Measurements from ENCODE around the gene UNC119. TPM values are rescaled to one million over a fixed set of nuclear protein-coding genes. Genes with fewer than 3 reads are reported as not detected.

UNC119 gene
- polyA plus RNA-seq, 1 donor from 2014 or later: 218 TPM

- H4K20me1 ChIP-seq (ENCODE audit: insufficient read depth): no peaks in the 10 kb centered on the region
- no peaks in the 10 kb centered on the region for H3K27me3 ChIP-seq (ENCODE audit: insufficient read depth, low read depth, low read length)
- H3K9ac ChIP-seq (ENCODE audit: low read length): no peak overlapping the region
- H2AFZ ChIP-seq (ENCODE audit: low read depth, low read length): no peak overlapping the region
- H3F3A ChIP-seq (ENCODE audit: insufficient read depth, low read length, poor library complexity, severe bottlenecking): no peaks in the 10 kb centered on the region
- no peaks in the 10 kb centered on the region for H3K9me3 ChIP-seq (ENCODE audit: low read length)
- H3K4me3 ChIP-seq (ENCODE audit: low read length): no peak overlapping the region
- no peak overlapping the region for H3K4me2 ChIP-seq (ENCODE audit: low read length)
- TF ChIP-seq, protein P1, sequence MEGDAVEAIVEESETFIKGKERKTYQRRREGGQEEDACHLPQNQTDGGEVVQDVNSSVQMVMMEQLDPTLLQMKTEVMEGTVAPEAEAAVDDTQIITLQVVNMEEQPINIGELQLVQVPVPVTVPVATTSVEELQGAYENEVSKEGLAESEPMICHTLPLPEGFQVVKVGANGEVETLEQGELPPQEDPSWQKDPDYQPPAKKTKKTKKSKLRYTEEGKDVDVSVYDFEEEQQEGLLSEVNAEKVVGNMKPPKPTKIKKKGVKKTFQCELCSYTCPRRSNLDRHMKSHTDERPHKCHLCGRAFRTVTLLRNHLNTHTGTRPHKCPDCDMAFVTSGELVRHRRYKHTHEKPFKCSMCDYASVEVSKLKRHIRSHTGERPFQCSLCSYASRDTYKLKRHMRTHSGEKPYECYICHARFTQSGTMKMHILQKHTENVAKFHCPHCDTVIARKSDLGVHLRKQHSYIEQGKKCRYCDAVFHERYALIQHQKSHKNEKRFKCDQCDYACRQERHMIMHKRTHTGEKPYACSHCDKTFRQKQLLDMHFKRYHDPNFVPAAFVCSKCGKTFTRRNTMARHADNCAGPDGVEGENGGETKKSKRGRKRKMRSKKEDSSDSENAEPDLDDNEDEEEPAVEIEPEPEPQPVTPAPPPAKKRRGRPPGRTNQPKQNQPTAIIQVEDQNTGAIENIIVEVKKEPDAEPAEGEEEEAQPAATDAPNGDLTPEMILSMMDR (IDR thresholded peaks at IDR 0.05; ENCODE audit: poor library complexity, severe bottlenecking): no peak
- TF ChIP-seq TAF1 (IDR thresholded peaks at IDR 0.05; ENCODE audit: low read depth) (no peak), REST (IDR thresholded peaks at IDR 0.05; ENCODE audit: borderline replicate concordance) (no peak), EP300 (conservative IDR thresholded peaks at IDR 0.05; ENCODE audit: poor library complexity, severe bottlenecking) (no peak), POLR2AphosphoS5 (IDR thresholded peaks at IDR 0.05) (no peak), EZH2 (IDR thresholded peaks at IDR 0.05; ENCODE audit: borderline replicate concordance, insufficient read depth, low read length, poor library complexity, severe bottlenecking) (no peak), SMC3 (conservative IDR thresholded peaks at IDR 0.05; ENCODE audit: poor library complexity) (no peak), MXI1 (conservative IDR thresholded peaks at IDR 0.05; ENCODE audit: poor library complexity, severe bottlenecking) (no peak), RAD21 (conservative IDR thresholded peaks at IDR 0.05) (no peak)
- H3K36me3 ChIP-seq (ENCODE audit: insufficient read depth, low read length): no peaks in the 10 kb centered on the region
- no peak overlapping the region for H3K27ac ChIP-seq (ENCODE audit: low read length)
- peaks cover 13% of the 10 kb centered on the region for H3K79me2 ChIP-seq (replicated peaks; ENCODE audit: insufficient read depth, low read length)
- no peaks in the 10 kb centered on the region for H3K9me2 ChIP-seq (ENCODE audit: insufficient read depth, low read length)
Measured at GRCh38 chr17:28573521-28573920, 21.1 kb upstream of the UNC119 start.

GRCh38 chr17:28573040-28573380 lies 20.6 kb upstream of the UNC119 start:
- H3K36me3 ChIP-seq (ENCODE audit: insufficient read depth, low read length): no peaks in the 10 kb centered on the region
- H3K9me3 ChIP-seq (ENCODE audit: low read length): no peaks in the 10 kb centered on the region
- H3K79me2 ChIP-seq (replicated peaks; ENCODE audit: insufficient read depth, low read length): peaks cover 16% of the 10 kb centered on the region
- no peaks in the 10 kb centered on the region for H3F3A ChIP-seq (ENCODE audit: insufficient read depth, low read length, poor library complexity, severe bottlenecking)
- TF ChIP-seq, protein P1 (IDR thresholded peaks at IDR 0.05; ENCODE audit: poor library complexity, severe bottlenecking): no peak
- no peak for TF ChIP-seq TAF1 (IDR thresholded peaks at IDR 0.05; ENCODE audit: low read depth)
- TF ChIP-seq REST (IDR thresholded peaks at IDR 0.05; ENCODE audit: borderline replicate concordance): no peak
- no peak for TF ChIP-seq SMC3 (conservative IDR thresholded peaks at IDR 0.05; ENCODE audit: poor library complexity)
- no peak for TF ChIP-seq EP300 (conservative IDR thresholded peaks at IDR 0.05; ENCODE audit: poor library complexity, severe bottlenecking)
- TF ChIP-seq MXI1 (conservative IDR thresholded peaks at IDR 0.05; ENCODE audit: poor library complexity, severe bottlenecking): no peak
- no peak for TF ChIP-seq POLR2AphosphoS5 (IDR thresholded peaks at IDR 0.05)
- TF ChIP-seq EZH2 (IDR thresholded peaks at IDR 0.05; ENCODE audit: borderline replicate concordance, insufficient read depth, low read length, poor library complexity, severe bottlenecking): no peak
- no peak for TF ChIP-seq RAD21 (conservative IDR thresholded peaks at IDR 0.05)
- H3K9ac ChIP-seq (ENCODE audit: low read length): no peak overlapping the region
- H3K4me2 ChIP-seq (ENCODE audit: low read length): no peak overlapping the region
- no peak overlapping the region for H3K27ac ChIP-seq (ENCODE audit: low read length)
- H3K9me2 ChIP-seq (ENCODE audit: insufficient read depth, low read length): no peaks in the 10 kb centered on the region
- H3K27me3 ChIP-seq (ENCODE audit: insufficient read depth, low read depth, low read length): no peaks in the 10 kb centered on the region
- no peak overlapping the region for H2AFZ ChIP-seq (ENCODE audit: low read depth, low read length)
- no peak overlapping the region for H3K4me3 ChIP-seq (ENCODE audit: low read length)
- no peaks in the 10 kb centered on the region for H4K20me1 ChIP-seq (ENCODE audit: insufficient read depth)

Measured in neural cell (in vitro differentiated cells).